Gastrocnemius medialis (tissue), 4 donors: ENCODE measurements around the gene AFF3. TPM values are rescaled to one million over a fixed set of nuclear protein-coding genes. Genes with fewer than 3 reads are reported as not detected.

Experiments used
- ATAC-seq, 2 donors: fragments of 150-250 bp; one replicate each; pipeline ENCODE4 v1.9.1; 2016
- DNase-seq, 2 donors: peaks; one replicate each; pipeline ENCODE4 v3.0.0-alpha.2; 2019
- H3K27ac ChIP-seq, 4 donors: fragments of 200-600 bp; sonication (generic); 1 replicate in 1 of 4; 2 replicates in 3 of 4; pipeline ENCODE4 v1.5.1; 2016 to 2018; ENCODE audit warnings: mild to moderate bottlenecking in 2 of 4, moderate library complexity in 1 of 4
- H3K27me3 ChIP-seq, 3 donors: fragments of 200-600 bp; sonication (generic) in 2 of 3; 1 replicate in 1 of 3; 2 replicates in 2 of 3; pipeline versions ENCODE4 v1.5.1 to v1.6.0; 2016 to 2019; ENCODE audit warnings: mild to moderate bottlenecking in 1 of 3, moderate library complexity in 1 of 3
- H3K36me3 ChIP-seq, 2 donors: fragments of 200-600 bp; sonication (generic) in 1 of 2; one replicate each; pipeline ENCODE4 v1.5.1; 2017 to 2018
- H3K4me1 ChIP-seq, 2 donors: fragments of 200-600 bp; sonication (generic) in 1 of 2; one replicate each; pipeline ENCODE4 v1.5.1; 2016 to 2017; ENCODE audit warnings: mild to moderate bottlenecking in 2 of 2
- H3K4me3 ChIP-seq, 4 donors: fragments of 200-600 bp; sonication (generic) in 3 of 4; 1 replicate in 1 of 4; 2 replicates in 3 of 4; pipeline ENCODE4 v1.5.1; 2016 to 2019; ENCODE audit warnings: mild to moderate bottlenecking in 2 of 4
- H3K9me3 ChIP-seq, 3 donors: fragments of 200-600 bp; sonication (generic) in 2 of 3; 1 replicate in 1 of 3; 2 replicates in 2 of 3; pipeline ENCODE4 v1.5.1; 2016 to 2019
- POLR2A ChIP-seq, 2 donors: fragments of 450-650 bp; IDR thresholded peaks; one replicate each; pipeline ENCODE4 v1.6.1; 2017; ENCODE audit warnings: antibody characterized with exemption in 2 of 2, mild to moderate bottlenecking in 2 of 2, moderate library complexity in 2 of 2
- in situ Hi-C, 4 donors: fragments of 200-750 bp; cut with MboI; loops; one replicate each; pipeline versions ENCODE4 v1.15.0 to v1.8.0; 2017; ENCODE audit warnings: low sequenced_read_pairs in 4 of 4
- intact Hi-C: fragments of 100-400 bp; cut with DNase I; formaldehyde crosslinking; loops from one replicate; pipeline ENCODE4 v1.15.1; 2023; ENCODE audit warnings: low total_unique reads
- total RNA-seq, 4 donors: library from RNA; depleted of rRNA; stranded (reverse); fragments of >200 nt; gene quantifications; one replicate each; pipeline versions ENCODE4 v1.1.0 to v1.2.3, GENCODE V29; 2016
- TF ChIP-seq, protein P1 (sequence below), 5 experiments: fragments of 450-650 bp in 3 of 5; fragments of 200-600 bp in 2 of 5; sonication (generic) in 2 of 5; IDR thresholded peaks in 4 of 5; conservative IDR thresholded peaks in 1 of 5; 1 replicate in 4 of 5; 2 replicates in 1 of 5; pipeline ENCODE4 v1.5.1; 2016 to 2019; ENCODE audit warnings: antibody characterized with exemption in 5 of 5, mild to moderate bottlenecking in 3 of 5, moderate library complexity in 3 of 5

Gene AFF3
- total RNA-seq, 4 donors from 2014 or later = 0.22 to 0.55 (median 0.47) TPM

DNA sequence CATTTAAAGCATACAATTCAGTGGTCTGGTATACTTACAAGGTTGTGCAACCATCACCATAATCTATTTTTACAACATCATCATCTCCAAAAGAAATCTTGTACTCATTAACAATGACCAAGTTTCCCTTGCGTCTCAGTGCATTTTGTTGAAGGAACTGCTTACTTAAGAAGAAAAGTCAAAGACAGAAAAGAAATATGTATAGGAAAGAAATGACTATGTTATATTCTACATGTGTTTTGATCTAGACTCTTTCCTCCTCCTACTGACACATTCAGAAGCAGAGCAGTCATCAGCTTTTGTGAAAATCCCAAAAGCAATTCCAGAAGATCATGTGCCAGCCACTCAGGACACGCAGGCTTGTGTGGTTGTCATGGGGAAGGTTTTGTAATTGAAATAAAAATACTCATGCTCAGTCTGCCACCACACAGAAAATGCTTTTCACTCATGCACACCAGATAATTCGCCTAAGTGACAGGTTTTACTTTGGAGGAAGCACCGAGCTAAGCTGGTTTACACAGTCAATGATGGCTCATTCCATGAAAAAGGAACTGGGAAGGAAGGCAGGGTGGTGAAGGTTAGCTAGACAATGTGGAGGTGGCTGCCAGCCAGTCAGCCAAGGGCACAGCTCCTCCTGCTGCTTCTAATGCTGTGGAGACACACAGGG lies 494.1 kb downstream of the AFF3 start:
- Histone ChIP-seq H3K9me3 (no peaks in the 10 kb centered on the region), H3K27ac (peak overlapping the region in 2 of 4 donors; percentile 14 to 28), H3K4me3 (no peak overlapping the region), H3K27me3 (no peaks in the 10 kb centered on the region), H3K4me1 (peaks cover 7 to 17% of the 10 kb centered on the region in 2 donors), H3K36me3 (no peaks in the 10 kb centered on the region)
- DNase-seq (no peak), ATAC-seq (peak; percentile 62 to 85)
- in situ Hi-C loops (no loop called here), intact Hi-C loops (no loop called here)
- TF ChIP-seq, protein P1, sequence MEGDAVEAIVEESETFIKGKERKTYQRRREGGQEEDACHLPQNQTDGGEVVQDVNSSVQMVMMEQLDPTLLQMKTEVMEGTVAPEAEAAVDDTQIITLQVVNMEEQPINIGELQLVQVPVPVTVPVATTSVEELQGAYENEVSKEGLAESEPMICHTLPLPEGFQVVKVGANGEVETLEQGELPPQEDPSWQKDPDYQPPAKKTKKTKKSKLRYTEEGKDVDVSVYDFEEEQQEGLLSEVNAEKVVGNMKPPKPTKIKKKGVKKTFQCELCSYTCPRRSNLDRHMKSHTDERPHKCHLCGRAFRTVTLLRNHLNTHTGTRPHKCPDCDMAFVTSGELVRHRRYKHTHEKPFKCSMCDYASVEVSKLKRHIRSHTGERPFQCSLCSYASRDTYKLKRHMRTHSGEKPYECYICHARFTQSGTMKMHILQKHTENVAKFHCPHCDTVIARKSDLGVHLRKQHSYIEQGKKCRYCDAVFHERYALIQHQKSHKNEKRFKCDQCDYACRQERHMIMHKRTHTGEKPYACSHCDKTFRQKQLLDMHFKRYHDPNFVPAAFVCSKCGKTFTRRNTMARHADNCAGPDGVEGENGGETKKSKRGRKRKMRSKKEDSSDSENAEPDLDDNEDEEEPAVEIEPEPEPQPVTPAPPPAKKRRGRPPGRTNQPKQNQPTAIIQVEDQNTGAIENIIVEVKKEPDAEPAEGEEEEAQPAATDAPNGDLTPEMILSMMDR (IDR thresholded peaks at IDR 0.05 in 4 of 5, conservative IDR thresholded peaks at IDR 0.05 in 1 of 5) = no peak
- TF ChIP-seq POLR2A (IDR thresholded peaks at IDR 0.05) = no peak

DNA sequence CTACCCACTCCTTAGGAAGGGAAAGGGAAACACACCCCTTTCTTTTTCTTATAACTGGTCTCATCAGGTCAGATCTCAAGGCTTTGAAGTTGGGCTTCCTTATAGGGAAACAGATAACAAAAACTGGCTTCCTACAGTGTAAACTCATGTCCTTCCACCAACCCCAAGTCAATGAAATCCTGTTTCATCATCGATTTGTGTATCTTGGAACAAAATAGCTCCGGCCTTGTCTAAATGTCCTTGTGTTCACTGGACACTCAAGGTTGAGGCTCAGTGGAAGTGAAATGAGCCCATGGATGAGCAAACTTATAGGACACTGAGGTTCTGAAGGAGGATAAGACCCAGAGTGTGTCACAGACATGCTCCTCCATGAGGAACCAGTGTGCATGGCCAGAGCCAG lies 496.4 kb downstream of the AFF3 start:
- no peak overlapping the region for H3K4me3 ChIP-seq
- DNase-seq = no peak
- in situ Hi-C loops = no loop called here
- H3K27ac ChIP-seq = no peak overlapping the region
- intact Hi-C loops = no loop called here
- no peak for ATAC-seq
- no peaks in the 10 kb centered on the region for H3K27me3 ChIP-seq
- peaks cover 7 to 17% of the 10 kb centered on the region in 2 donors for H3K4me1 ChIP-seq
- no peaks in the 10 kb centered on the region for H3K36me3 ChIP-seq
- TF ChIP-seq, protein P1 (IDR thresholded peaks at IDR 0.05 in 4 of 5, conservative IDR thresholded peaks at IDR 0.05 in 1 of 5) = no peak
- TF ChIP-seq POLR2A (IDR thresholded peaks at IDR 0.05) = no peak
- H3K9me3 ChIP-seq = no peaks in the 10 kb centered on the region

DNA sequence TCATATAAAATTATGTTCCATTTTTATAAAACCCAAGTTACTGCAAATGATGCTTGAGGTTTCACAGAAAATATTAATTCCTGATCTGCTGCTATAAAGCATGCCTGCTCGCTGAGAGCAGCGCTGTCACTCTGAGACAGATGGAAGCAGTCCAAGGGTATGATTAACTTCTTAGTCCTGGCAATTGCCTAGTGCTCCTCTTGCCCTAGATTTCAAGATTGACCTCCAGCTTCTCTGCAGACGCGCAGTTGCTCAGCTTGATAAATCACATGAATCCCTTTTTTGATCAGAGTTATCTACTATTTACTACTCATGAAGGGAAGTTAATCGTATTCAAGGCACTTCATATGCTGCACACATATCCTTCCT lies 498.0 kb downstream of the AFF3 start:
- Histone ChIP-seq H3K4me3 (no peak overlapping the region), H3K36me3 (no peaks in the 10 kb centered on the region), H3K27ac (no peak overlapping the region), H3K4me1 (peaks cover 7 to 17% of the 10 kb centered on the region in 2 donors), H3K9me3 (no peaks in the 10 kb centered on the region), H3K27me3 (no peaks in the 10 kb centered on the region)
- intact Hi-C loops = no loop called here
- TF ChIP-seq POLR2A (IDR thresholded peaks at IDR 0.05) = no peak
- in situ Hi-C loops = no loop called here
- ATAC-seq = peak; percentile 79 to 81
- DNase-seq = peak; percentile 21 to 34

DNA sequence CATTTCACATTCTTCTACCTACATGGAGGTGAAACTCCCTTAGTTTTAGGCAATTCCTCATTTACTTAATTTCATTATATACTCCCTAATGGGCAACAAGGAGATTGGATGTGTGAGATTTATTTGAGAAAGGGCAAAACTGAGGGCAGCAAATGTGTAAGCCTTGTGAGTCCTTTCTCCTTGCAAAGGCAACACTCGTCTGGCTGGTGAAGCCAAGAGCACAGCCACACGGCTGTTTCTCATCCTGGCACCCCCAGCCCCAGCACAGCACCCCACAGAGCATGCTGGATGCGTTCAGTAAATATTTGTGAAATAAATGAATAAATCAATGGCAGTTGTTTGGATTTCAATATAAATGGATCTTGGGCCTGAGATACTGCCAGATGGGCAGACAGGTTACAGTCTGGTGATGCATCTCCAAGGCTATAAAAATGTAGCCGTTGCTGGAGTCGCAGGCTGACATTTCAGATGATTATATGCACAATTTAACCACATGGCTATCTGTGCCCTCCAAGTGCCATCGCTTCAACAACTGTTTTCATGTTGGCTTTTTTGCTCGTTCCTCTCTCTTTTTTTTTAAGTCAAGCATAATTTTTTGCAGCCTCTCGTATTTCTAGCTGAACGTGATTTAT lies 498.5 kb downstream of the AFF3 start:
- H3K27me3 ChIP-seq = no peaks in the 10 kb centered on the region
- DNase-seq = no peak
- H3K9me3 ChIP-seq = no peaks in the 10 kb centered on the region
- H3K36me3 ChIP-seq = no peaks in the 10 kb centered on the region
- ATAC-seq = no peak
- H3K4me1 ChIP-seq = peaks cover 7 to 17% of the 10 kb centered on the region in 2 donors
- no peak for TF ChIP-seq POLR2A (IDR thresholded peaks at IDR 0.05)
- TF ChIP-seq, protein P1 (IDR thresholded peaks at IDR 0.05 in 4 of 5, conservative IDR thresholded peaks at IDR 0.05 in 1 of 5) = no peak
- H3K27ac ChIP-seq = no peak overlapping the region
- no peak overlapping the region for H3K4me3 ChIP-seq
- in situ Hi-C loops = no loop called here
- intact Hi-C loops = no loop called here

DNA sequence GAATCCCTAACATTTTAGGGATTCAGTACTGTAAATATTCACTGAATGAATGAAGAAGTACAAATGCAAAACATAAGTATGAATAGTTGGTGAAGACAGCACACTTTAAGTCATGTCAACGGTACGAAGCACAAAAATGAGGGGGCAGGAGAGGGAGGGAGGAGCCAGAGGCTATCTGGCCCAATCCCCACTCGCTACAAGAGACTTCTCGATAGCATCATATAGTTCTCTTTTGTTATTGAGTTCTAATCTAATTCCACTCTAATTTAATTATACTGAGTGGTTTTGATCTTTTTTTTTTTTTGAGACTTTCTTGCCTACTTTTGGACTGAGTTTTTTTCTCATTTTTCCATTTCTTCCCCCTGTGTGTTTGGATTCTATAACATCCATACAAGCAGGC lies 500.4 kb downstream of the AFF3 start:
- in situ Hi-C loops (no loop called here), intact Hi-C loops (no loop called here)
- Histone ChIP-seq H3K27me3 (no peaks in the 10 kb centered on the region), H3K9me3 (no peaks in the 10 kb centered on the region), H3K4me1 (peaks cover 14 to 26% of the 10 kb centered on the region in 2 donors), H3K4me3 (no peak overlapping the region), H3K27ac (no peak overlapping the region), H3K36me3 (no peaks in the 10 kb centered on the region)
- DNase-seq = no peak
- ATAC-seq = no peak
- TF ChIP-seq, protein P1 (IDR thresholded peaks at IDR 0.05 in 4 of 5, conservative IDR thresholded peaks at IDR 0.05 in 1 of 5) = no peak
- no peak for TF ChIP-seq POLR2A (IDR thresholded peaks at IDR 0.05)
